ENCODE data around the gene CEP131.

Gene CEP131

GRCh38 chr17:81223762-81224130 lies 981 bp upstream of the CEP131 start:
- DNase-seq (ENCODE audit: low spot score), result no peak

- DNase-seq (ENCODE audit: low spot score), result no peak
Observed at GRCh38 chr17:81222620-81222905, 202 bp downstream of the CEP131 start.

GRCh38 chr17:81221842-81222619 lies 734 bp downstream of the CEP131 start:
- DNase-seq (ENCODE audit: low spot score), result no peak

- no peak for DNase-seq (ENCODE audit: low spot score)
Observed at GRCh38 chr17:81221371-81221841, 1.4 kb downstream of the CEP131 start.

GRCh38 chr17:81219476-81220180 lies 3.1 kb downstream of the CEP131 start:
- DNase-seq (ENCODE audit: low spot score), result no peak

GRCh38 chr17:81218991-81219390 lies 3.8 kb downstream of the CEP131 start:
- no peak for DNase-seq (ENCODE audit: low spot score)

GRCh38 chr17:81218459-81218858 lies 4.3 kb downstream of the CEP131 start:
- no peak for DNase-seq (ENCODE audit: low spot score)

- DNase-seq (ENCODE audit: low spot score), result no peak
Observed at GRCh38 chr17:81217491-81217890, 5.3 kb downstream of the CEP131 start.

GRCh38 chr17:81213978-81214377 lies 8.8 kb downstream of the CEP131 start:
- no peak for DNase-seq (ENCODE audit: low spot score)

- DNase-seq (ENCODE audit: low spot score), result no peak
Observed at GRCh38 chr17:81212365-81212764, 10.4 kb downstream of the CEP131 start.

GRCh38 chr17:81210868-81211267 lies 11.9 kb downstream of the CEP131 start:
- no peak for DNase-seq (ENCODE audit: low spot score)

GRCh38 chr17:81210466-81210865 lies 12.3 kb downstream of the CEP131 start:
- no peak for DNase-seq (ENCODE audit: low spot score)

- DNase-seq (ENCODE audit: low spot score), result no peak
Observed at GRCh38 chr17:81209141-81209540, 13.6 kb downstream of the CEP131 start.

GRCh38 chr17:81208651-81209050 lies 14.1 kb downstream of the CEP131 start:
- DNase-seq (ENCODE audit: low spot score), result no peak

GRCh38 chr17:81207610-81208581 lies 14.9 kb downstream of the CEP131 start:
- DNase-seq (ENCODE audit: low spot score), result no peak

GRCh38 chr17:81206657-81207056 lies 16.1 kb downstream of the CEP131 start:
- DNase-seq (ENCODE audit: low spot score), result no peak

- DNase-seq (ENCODE audit: low spot score), result no peak
Observed at GRCh38 chr17:81206166-81206565, 16.6 kb downstream of the CEP131 start.

- no peak for DNase-seq (ENCODE audit: low spot score)
Observed at GRCh38 chr17:81204578-81204977, 18.2 kb downstream of the CEP131 start.

GRCh38 chr17:81203136-81203535 lies 19.6 kb downstream of the CEP131 start:
- DNase-seq (ENCODE audit: low spot score), result no peak

- no peak for DNase-seq (ENCODE audit: low spot score)
Observed at GRCh38 chr17:81202318-81202717, 20.4 kb downstream of the CEP131 start.

- peak; percentile 62 for DNase-seq (ENCODE audit: low spot score)
Observed at GRCh38 chr17:81200695-81201580, 21.8 kb downstream of the CEP131 start.
